H1 (cell line): ENCODE measurements around the gene ARHGAP27.
A peak's percentile ranks its signal among the peaks of the same experiment; 100 is the strongest.

ENCODE experiments used
- GABPA ChIP-seq: IDR thresholded peaks from 2 replicates; pipeline ENCODE4 v1.6.1; 2011; ENCODE audit warnings: mild to moderate bottlenecking, low read length, moderate library complexity, borderline replicate concordance; ENCODE audit not compliant: insufficient read depth
- POLR2A ChIP-seq, 2 experiments: IDR thresholded peaks; 1 replicate in 1 of 2; 2 replicates in 1 of 2; pipeline ENCODE4 v1.6.1; 2011; ENCODE audit warnings: low read depth in 2 of 2, low read length in 2 of 2, mild to moderate bottlenecking in 2 of 2; ENCODE audit errors: control extremely low read depth in 1 of 2
- RAD21 ChIP-seq, 2 experiments: IDR thresholded peaks in 1 of 2; conservative IDR thresholded peaks in 1 of 2; 2 replicates each; pipeline ENCODE4 v1.6.1; 2011; ENCODE audit warnings: low read depth in 2 of 2, low read length in 2 of 2, improper control_type of control experiment in 1 of 2, inconsistent platforms in 1 of 2, mild to moderate bottlenecking in 1 of 2, moderate library complexity in 1 of 2
- SIN3A ChIP-seq, 2 experiments: IDR thresholded peaks in 1 of 2; conservative IDR thresholded peaks in 1 of 2; 2 replicates each; pipeline ENCODE4 v1.6.1; 2011 to 2012; ENCODE audit warnings: low read length in 2 of 2, improper control_type of control experiment in 1 of 2, low read depth in 1 of 2, mild to moderate bottlenecking in 1 of 2
- TF ChIP-seq, protein P1 (sequence below), 3 experiments: IDR thresholded peaks; 1 replicate in 2 of 3; 2 replicates in 1 of 3; pipeline versions ENCODE4 v1.5.1 to v1.6.1; 2011; ENCODE audit warnings: low read length in 3 of 3, mild to moderate bottlenecking in 3 of 3, inconsistent platforms in 2 of 3, low read depth in 1 of 3, moderate library complexity in 1 of 3; ENCODE audit not compliant: insufficient read depth in 1 of 3; ENCODE audit errors: control extremely low read depth in 1 of 3

DNA sequence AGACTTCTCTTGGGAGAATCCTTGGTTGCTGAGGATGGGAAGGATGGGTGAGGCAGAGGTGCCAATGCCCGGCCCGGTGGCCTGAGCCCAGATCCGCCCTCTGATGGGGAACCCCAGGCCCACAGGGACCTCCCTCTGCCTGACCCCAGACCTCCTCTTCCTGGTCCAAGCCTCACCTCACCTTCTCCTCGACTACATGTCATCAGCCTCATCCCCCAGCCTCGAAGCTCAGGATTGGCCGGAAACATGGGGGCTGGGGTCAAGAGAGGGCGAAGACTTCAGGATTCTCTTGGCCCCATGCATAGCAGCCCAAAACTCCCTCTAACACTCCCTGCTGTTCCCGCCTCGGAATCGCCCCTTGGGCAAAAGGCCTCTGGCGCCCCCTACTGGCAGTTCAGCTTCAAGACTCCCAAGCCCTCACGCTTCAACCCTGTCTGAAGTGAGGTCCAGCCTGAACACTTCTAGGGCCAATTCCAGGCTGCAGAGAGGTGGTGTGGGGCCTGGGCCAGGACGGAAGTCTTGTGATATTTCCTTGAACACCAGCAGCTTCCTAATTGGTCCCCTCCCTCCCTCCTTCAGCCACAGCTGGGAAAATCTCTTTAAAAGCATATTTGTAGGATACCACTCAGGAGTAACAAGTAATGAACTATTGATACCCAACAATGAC lies 47.2 kb downstream of the ARHGAP27 start:
- TF ChIP-seq POLR2A (IDR thresholded peaks at IDR 0.05; ENCODE audit: control extremely low read depth in 1 of 2, low read depth in 2 of 2, low read length in 2 of 2) = no peak
- 0 out of 4 replicates have a peak, but pooled peaks of 1 of the 2 experiments have one; percentile 22 for TF ChIP-seq SIN3A (conservative IDR thresholded peaks at IDR 0.05 in 1 of 2, IDR thresholded peaks at IDR 0.05 in 1 of 2; ENCODE audit: low read depth in 1 of 2, low read length in 2 of 2)
- TF ChIP-seq, protein P1, sequence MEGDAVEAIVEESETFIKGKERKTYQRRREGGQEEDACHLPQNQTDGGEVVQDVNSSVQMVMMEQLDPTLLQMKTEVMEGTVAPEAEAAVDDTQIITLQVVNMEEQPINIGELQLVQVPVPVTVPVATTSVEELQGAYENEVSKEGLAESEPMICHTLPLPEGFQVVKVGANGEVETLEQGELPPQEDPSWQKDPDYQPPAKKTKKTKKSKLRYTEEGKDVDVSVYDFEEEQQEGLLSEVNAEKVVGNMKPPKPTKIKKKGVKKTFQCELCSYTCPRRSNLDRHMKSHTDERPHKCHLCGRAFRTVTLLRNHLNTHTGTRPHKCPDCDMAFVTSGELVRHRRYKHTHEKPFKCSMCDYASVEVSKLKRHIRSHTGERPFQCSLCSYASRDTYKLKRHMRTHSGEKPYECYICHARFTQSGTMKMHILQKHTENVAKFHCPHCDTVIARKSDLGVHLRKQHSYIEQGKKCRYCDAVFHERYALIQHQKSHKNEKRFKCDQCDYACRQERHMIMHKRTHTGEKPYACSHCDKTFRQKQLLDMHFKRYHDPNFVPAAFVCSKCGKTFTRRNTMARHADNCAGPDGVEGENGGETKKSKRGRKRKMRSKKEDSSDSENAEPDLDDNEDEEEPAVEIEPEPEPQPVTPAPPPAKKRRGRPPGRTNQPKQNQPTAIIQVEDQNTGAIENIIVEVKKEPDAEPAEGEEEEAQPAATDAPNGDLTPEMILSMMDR (IDR thresholded peaks at IDR 0.05; ENCODE audit: control extremely low read depth in 1 of 3, insufficient read depth in 1 of 3, low read depth in 1 of 3, low read length in 3 of 3) = peak; percentile 90 to 98 (median 98)
- peak; percentile 99 for TF ChIP-seq RAD21 (IDR thresholded peaks at IDR 0.05 in 1 of 2, conservative IDR thresholded peaks at IDR 0.05 in 1 of 2; ENCODE audit: low read depth in 2 of 2, low read length in 2 of 2)
- no peak for TF ChIP-seq GABPA
